ENCODE measurements around the gene PPP1R7.
"Not testable (repeated sequence)": the region's sequence is repeated elsewhere in the genome, so short reads cannot be mapped to it uniquely, and the experiment has no call there.

The PPP1R7 gene

DNA sequence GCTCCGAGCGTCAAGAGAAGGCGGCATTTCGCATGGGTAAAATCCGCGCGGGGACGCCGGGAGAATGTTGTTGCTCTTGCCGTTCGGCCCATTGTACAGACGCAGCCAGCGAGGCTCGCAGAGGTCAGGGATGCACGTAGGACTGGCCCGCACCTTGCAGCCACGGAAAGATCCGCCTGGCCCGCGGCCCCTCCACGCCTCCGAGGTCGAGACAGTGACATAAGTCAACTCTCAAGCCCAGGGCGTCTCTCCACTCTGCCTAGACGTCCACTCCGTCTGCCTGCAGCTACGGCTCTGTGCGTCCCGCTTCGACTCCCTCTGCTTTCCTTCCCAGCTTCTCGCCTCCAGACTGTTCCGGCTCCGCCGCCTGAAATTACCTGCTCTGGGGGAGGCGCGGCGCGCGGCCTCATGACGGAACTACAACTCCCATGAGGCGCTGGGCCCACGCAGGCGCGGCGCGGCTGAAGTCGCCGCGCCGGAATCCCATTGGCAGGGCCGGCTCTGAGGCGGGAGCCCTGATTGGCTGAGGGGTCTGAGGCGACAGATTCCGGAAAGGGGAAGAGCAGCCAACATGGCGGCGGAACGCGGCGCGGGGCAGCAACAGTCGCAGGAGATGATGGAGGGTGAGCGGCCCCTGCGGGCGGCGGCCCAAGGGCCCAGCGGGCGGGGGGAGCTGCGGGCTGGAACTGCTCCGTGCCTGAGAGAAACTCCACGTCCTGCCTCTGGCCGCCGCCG, at the start of gene PPP1R7:
Gene PPP1R7, plus strand, starts transcription at position 543 of the 735 bp plus-strand sequence. Its CDS starts 29 bp downstream, at position 572.
- DNase-seq, result peak; percentile 87

DNA sequence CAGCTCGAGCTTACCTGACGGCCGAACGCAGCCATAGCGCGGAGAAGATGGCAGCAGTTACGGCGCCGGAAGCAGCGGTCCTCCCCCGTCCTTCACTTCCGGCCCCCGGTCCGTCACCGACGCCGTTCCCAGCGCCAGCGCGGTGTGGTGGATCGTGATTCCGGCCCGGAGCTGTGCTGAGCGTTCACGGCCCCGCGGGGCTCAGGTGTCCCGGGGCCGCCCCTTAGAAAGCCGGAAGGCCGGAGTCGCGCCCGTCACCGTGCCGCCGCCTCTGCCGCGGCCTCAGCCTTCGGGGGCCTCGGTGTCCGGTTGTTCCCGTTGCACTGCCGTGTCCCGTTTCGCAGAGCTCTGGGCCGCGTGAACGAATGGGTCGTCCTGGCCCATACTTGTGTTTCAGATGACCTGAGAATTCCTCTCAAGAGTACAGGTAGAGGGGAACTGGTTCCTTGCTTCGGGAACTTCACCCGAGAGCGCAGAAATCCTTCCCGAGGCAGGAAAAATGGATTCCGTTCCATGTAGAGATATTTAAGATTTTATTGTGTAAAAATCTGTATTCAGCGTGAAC, 47.9 kb upstream of the PPP1R7 start, which contains the start of gene MTERF4:
Gene MTERF4, minus strand, starts transcription at position 49 of the 565 bp plus-strand sequence. Its CDS starts 14 bp downstream, at position 35.
- DNase-seq, result peak; percentile 69

GRCh38 chr2:241103176-241103595, 47.1 kb upstream of the PPP1R7 start:
- no peak for DNase-seq

DNA sequence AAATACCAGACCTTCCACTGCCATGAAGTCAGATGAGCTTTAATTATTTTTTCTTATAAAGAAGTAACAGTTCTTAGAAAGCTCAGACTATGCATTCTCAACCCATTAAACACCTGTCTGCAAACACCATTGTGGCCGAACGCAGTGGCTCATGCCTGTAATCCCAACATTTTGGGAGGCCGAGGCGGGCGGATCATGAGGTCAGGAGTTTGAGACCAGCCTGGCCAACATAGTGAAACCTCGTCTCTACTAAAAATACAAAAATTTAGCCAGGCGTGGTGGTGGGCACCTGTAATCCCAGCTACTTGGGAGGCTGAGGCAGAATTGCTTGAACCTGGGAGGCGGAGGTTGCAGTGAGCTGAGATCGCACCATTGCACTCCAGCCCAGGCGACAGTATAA, 45.7 kb upstream of the PPP1R7 start:
- DNase-seq, result not testable (repeated sequence)

- no peak for DNase-seq
These were observed 44.6 kb upstream of the PPP1R7 start for GRCh38 chr2:241105641-241106040.

DNA sequence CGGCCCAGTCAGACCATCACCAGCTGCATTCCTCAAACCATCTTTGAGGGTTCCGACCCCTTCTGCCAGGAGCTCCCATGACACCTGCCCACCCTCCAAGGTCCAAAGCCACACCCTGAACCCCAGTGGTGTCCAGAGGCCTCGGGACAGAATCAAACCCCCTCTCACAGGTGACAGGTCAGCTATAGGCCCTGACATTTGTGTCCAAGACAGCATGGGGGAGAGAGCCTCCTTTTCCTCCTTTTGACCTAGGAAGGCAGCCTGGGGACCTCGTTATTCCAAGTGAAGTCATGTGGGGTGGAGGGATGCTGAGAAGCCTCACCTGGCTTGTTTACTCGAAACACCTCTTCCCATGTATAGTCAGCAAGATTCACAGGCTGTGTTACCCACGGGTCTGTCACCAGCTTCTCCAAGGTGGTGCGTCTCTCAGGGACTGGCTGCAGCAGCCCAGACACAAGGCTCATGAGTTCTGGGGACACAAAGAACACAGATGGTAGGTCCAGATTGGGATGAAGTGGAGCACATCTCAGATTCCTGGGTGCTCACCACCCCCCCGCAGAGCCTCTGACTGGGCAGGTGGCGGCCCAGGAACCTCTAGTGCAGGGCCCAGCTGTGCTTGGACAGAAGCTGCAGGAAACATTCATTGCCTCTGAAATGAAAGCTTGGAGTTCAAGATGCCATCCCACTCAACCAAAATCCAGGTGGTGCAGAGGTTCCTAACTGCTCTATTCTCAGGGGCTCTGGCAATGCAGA, 43.1 kb upstream of the PPP1R7 start:
- no peak for DNase-seq

DNA sequence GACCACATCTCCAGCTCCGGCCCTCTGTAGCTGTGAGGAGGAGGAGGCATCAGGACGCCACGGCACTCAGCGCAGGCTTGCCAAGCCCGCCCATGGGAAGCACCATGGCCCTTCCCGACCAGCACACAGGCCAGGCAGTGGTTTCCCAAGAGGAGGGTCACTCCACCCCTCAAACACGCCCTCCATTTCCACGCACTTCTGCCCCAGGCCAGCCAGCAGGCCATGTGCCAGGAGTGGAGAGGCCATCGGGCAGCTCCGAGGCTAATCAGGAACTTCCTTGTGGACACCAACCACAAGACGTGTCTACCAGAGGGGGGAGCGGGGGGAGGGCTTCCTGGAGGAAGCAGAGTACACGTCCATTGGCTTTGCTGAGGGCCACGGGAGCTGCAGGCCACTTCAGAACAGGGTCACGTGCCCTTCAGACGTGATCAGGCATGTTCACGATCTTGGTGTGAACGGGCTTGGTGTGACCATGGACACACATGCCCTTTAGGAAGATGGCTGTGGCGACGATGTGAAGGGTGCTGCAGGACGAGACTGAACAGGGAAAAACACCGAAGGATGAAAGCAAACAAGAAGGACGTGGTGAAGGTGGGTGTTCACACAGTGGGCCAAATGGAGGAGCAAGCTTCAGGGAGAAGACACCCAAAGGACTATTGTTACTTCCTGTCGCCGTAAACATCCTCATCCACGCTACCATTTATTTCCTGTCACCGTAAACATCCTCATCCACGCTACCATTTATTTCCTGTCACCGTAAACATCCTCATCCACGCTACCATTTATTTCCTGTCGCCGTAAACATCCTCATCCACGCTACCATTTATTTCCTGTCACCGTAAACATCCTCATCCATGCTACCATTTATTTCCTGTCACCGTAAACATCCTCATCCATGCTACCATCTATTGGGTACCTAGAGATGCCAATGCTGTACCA, 41.7 kb upstream of the PPP1R7 start:
- no peak for DNase-seq

GRCh38 chr2:241109210-241110088, 40.8 kb upstream of the PPP1R7 start:
- no peak for DNase-seq

DNA sequence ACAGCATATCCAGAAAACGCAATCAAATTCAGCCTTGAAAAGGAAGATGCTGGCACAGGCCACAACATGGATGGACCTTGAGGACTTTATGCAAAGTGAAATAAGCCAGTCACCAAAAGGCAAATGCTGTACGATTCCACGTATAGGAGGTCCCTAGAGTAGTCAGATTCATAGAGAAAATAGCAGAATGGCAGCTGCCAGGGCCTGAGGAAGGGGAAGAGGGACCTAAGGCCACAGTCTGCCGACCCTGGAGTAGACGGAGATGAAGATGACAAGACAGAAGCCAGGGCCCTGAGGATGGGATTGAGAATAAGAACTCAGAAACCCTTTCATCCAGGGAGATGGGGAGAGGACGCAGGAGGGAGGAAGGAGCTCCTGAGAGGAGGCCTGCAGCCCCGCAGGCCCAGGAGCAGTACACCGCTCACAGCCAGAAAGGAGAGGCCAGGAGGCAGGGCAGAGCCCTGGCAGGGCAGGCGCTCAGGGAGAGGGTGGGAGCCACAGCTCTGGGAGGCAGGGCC, 40.1 kb upstream of the PPP1R7 start:
- DNase-seq, result no peak

GRCh38 chr2:241110607-241111439, 39.4 kb upstream of the PPP1R7 start:
- no peak for DNase-seq

DNA sequence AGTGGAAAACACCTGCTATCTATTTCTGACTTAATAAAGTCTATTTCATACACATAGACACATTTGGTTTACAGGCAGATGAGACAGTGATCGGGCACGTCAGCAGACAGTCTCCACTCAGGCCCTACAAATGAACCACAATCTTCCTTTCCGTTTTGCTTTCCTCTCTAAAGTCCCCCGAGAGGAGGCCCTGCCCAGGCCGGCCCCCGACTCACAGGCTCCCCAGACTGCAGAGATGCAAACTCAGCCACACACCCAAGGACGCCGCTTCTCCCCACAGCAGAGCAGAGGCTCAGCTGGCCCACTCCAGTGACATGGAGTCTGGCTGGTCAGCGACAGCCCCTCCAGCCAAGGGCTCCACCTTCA, 38.8 kb upstream of the PPP1R7 start:
- DNase-seq, result no peak

DNA sequence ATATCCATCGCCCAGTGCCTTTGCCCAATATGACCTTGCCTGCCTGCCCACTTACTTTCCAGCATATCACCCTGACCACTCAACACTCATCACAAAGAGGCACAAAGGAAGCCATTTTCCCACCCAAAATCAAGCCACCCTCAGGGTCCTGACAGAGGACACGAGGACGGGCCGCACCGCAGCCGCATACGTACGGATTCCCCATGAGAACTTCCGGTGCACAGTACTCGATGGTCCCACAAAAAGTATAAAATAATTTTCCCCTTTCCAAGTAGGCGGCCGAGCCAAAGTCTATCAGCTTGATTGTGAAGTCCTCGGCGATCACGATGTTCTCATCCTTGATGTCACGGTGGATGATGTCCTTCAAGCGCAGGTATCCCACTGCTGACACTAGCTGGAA, 38.2 kb upstream of the PPP1R7 start:
- no peak for DNase-seq

GRCh38 chr2:241112592-241112991, 37.7 kb upstream of the PPP1R7 start:
- no peak for DNase-seq

DNA sequence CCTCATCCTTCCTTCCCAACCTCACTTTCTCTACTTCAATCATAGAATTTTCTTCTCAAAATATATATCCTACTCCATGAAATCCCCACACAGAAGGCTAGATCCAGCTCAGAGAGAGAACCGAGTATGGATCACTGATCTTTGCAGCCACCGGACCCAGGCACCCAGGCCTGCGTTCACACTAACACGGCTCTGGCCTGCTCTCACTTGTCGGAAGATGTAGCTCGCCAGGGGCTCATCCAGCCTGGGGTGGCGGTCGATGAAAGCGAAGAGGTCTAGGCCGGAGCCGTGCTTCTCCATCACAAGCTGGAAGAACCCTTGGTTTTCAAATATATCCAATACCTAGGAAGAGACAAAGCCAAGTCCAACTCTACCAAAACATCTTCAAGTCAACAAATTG, 35.4 kb upstream of the PPP1R7 start:
- DNase-seq, result no peak

DNA sequence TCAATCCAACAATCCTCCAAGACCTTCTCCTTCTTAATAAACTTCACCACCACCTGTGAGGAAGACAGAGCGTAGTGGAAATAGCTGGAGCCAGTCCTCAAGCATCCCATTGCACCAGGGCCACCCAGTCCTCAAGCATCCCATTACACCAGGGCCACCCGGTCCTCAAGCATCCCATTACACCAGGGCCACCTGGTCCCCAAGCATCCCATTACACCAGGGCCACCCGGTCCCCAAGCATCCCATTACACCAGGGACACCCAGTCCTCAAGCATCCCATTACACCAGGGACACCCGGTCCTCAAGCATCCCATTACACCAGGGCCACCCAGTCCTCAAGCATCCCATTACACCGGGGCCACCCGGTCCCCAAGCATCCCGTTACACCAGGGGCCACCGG, 34.9 kb upstream of the PPP1R7 start:
- no peak for DNase-seq

DNA sequence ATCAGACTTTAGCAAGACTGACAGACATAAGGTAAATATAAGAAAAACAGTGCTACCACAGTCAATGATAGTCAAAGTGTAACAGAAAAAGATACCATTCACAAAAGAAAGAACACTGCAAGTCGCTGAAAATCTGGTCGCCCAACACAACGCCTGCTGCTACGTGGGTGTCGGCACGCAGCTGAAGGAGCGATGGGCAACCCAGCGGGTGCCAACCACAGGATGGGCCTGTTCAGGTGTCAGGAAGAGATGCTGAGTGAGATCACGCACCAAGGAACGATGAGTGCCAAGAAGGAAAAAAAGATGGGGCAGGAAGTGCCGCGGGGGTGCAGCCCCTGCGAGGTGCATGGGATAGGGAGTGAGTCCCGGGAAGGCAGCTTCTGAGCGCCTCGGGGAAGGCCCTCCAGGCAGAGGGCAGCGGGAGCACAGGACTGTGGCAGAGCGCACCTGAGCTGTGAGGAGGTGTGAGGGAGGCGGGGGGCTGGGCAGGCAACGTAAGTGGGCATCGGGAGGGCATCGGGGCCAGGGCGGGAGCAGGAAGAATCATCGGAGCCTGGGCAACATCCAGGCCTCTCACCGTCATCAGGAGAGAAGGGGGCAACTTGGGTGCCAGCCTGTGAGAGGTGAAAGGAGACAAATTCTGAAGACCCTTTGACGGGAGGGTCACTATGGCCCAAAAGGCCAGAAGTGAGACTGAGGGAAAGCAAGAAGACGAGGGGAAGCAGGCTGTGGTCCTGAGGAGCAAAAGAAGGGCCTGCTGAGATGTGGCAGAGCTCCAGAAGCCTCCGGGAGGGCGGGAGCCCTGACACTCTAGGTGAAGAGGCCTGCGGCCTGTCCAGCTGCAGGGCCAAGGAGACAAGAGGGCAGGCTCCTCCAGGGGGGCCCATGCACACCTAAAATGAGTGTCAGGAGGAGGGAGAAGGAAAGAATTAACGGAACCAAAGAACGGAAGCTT, 33.4 kb upstream of the PPP1R7 start:
- no peak for DNase-seq

- no peak for DNase-seq
These were observed 31.3 kb upstream of the PPP1R7 start for GRCh38 chr2:241118737-241119505.

DNA sequence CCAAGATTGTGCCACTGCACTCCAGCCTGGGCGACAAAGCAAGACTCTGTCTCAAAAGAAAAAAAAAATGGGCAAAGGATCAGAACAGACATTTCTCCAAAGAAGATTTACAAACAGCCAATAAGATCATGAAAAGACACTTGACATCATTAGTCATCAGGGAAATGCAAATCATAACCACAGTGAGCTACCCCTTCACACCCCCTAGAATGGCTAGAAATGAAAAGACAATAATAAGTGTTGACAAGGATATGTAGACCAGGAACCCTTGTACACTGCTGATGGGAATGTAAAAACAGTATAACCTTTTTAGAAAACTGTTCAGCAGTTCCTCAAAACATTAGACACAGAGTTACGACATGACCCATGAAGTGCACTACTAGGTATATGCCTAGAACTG, 29.8 kb upstream of the PPP1R7 start:
- no peak for DNase-seq

DNA sequence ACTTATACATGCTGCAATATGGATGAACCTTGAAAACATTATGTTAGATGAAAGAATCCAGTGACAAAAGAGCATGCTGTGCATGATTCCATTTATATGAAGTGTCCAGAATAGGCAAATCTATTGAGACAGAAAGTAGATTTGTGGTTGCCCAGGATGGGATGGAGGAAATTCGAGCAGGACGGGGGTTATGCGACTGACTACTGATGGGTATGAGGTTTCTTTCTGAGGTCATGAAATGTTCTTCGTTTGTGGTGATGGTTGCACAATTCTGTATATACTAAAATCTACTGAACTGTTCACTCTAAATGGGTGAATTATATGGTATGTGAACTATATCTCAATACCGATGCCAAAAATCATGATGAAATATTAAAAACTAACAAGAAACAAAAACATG, 29.3 kb upstream of the PPP1R7 start:
- DNase-seq, result no peak

Data from amniotic stem cell (primary cell).